ENCODE results near the gene PLEKHG7. TPM values are rescaled to one million over a fixed set of nuclear protein-coding genes. Genes with fewer than 3 reads are reported as not detected.

The PLEKHG7 gene
- total and polyA plus RNA-seq, 2 of the 8 experiments (the other 6 are each of a cell fraction or from before 2014, with no cell fraction given) = not detected

- Histone ChIP-seq H3K4me2 (ENCODE audit: insufficient read depth in 1 of 2, low read depth in 2 of 2, low read length in 2 of 2) (no peak overlapping the region), H2BK12ac (ENCODE audit: low read depth, low read length) (no peak overlapping the region), H4K5ac (ENCODE audit: insufficient read length, low read depth, low read length) (no peak overlapping the region), H3K79me1 (ENCODE audit: low read depth, low read length) (no peaks in the 10 kb centered on the region), H3K36me3 (ENCODE audit: control insufficient read depth in 2 of 4, insufficient read depth in 4 of 4, low read length in 3 of 4) (no peaks in the 10 kb centered on the region), H3K9me3 (ENCODE audit: insufficient read depth in 2 of 2, low read depth in 1 of 2, low read length in 1 of 2) (no peaks in the 10 kb centered on the region), H3K27me3 (replicated peaks in 1 of 4; ENCODE audit: control insufficient read depth in 3 of 4, extremely low read depth in 1 of 4, insufficient read depth in 3 of 4, low read length in 3 of 4) (no peaks in the 10 kb centered on the region), H3K79me2 (ENCODE audit: control insufficient read depth in 1 of 2, insufficient read depth in 2 of 2, low read length in 2 of 2) (no peaks in the 10 kb centered on the region), H4K20me1 (replicated peaks in 1 of 2; ENCODE audit: control insufficient read depth in 1 of 2, insufficient read depth in 2 of 2, low read length in 2 of 2) (no peaks in the 10 kb centered on the region), H3K4me3 (ENCODE audit: extremely low read depth in 1 of 4, insufficient read depth in 2 of 4, low read depth in 3 of 4, low read length in 4 of 4) (no peak overlapping the region), H3K23ac (ENCODE audit: insufficient read length) (no peak overlapping the region), H3K4me1 (replicated peaks in 1 of 4; ENCODE audit: control insufficient read depth in 3 of 4, insufficient read depth in 4 of 4, low read length in 3 of 4) (peaks cover 0 to 6% (median 5%) of the 10 kb centered on the region in 4 experiments; a peak in 3 of 7 replicates), H3K14ac (ENCODE audit: insufficient read length) (no peak overlapping the region), H2AFZ (ENCODE audit: low read length) (0 out of 2 replicates have a peak overlapping the region, but pooled peaks have one; percentile 86), H3K27ac (ENCODE audit: low read depth, low read length) (no peak overlapping the region), H2AK5ac (ENCODE audit: low read depth, low read length) (no peak overlapping the region), H3K18ac (ENCODE audit: extremely low read depth, low read length) (no peak overlapping the region), H4K8ac (ENCODE audit: extremely low read depth, insufficient read depth, low read length) (no peak overlapping the region), H3K23me2 (ENCODE audit: low read depth, low read length) (no peaks in the 10 kb centered on the region), H3K9ac (replicated peaks in 1 of 4; ENCODE audit: extremely low read depth in 1 of 4, low read depth in 3 of 4, low read length in 3 of 4) (no peak overlapping the region), H4K91ac (replicated peaks; ENCODE audit: insufficient read length, low read length) (no peak overlapping the region), H3K56ac (replicated peaks; ENCODE audit: insufficient read length, low read depth, low read length) (no peak overlapping the region), H2BK15ac (ENCODE audit: low read length) (peak overlapping the region; percentile 55; the same call in 1 of the 2 replicates), H2BK120ac (replicated peaks; ENCODE audit: low read depth, low read length) (no peak overlapping the region), H3K4ac (replicated peaks; ENCODE audit: insufficient read length, low read depth, low read length) (no peak overlapping the region), H2BK20ac (ENCODE audit: low read length) (no peak overlapping the region), H2BK5ac (ENCODE audit: low read depth, low read length) (no peak overlapping the region)
- CTCF ChIA-PET (ENCODE audit: partially characterized antibody) = no interaction called here
- FAIRE-seq (no peak), DNase-seq (ENCODE audit: low read depth in 1 of 2, low spot score in 2 of 2) (no peak)
- WGBS, 2 experiments (ENCODE audit: extremely low coverage in 1 of 2, insufficient coverage in 1 of 2, insufficient read length in 1 of 2, insufficient replicate concordance in 2 of 2, low coverage in 1 of 2, low lambda C conversion rate in 2 of 2, missing lambda C conversion rate in 1 of 2) = 97% methylated on average over 4 of the region's 4 CpGs; no CpG with 5 or more reads in 1 of the 2 experiments
- POLR2A ChIA-PET (ENCODE audit: partially characterized antibody) = no interaction called here
- no peak for TF ChIP-seq POLR2A (IDR thresholded peaks at IDR 0.05; ENCODE audit: control extremely low read depth in 1 of 2, low read depth in 2 of 2, low read length in 2 of 2)
- TF ChIP-seq MAX (IDR thresholded peaks at IDR 0.05) = peak; percentile 62
These were observed 36.3 kb downstream of the PLEKHG7 start for GRCh38 chr12:92739113-92739512.

Measured in H1 (cell line).